HepG2 (cell line): Measurements from ENCODE around the gene CEP135. TPM values are rescaled to one million over a fixed set of nuclear protein-coding genes. Genes with fewer than 3 reads are reported as not detected.
A peak's percentile ranks its signal among the peaks of the same experiment; 100 is the strongest.

ENCODE experiments used
- BCL6 ChIP-seq: IDR thresholded peaks from 2 replicates; pipeline ENCODE4 v1.6.1; 2016; ENCODE audit warnings: missing genetic modification reagents, missing compliant biosample characterization
- FIP1L1 ChIP-seq: fragments of 200-400 bp; formaldehyde crosslinking; IDR thresholded peaks from 2 replicates; pipeline ENCODE4 v1.6.1; 2018; ENCODE audit warnings: low read depth, mild to moderate bottlenecking, low read length, moderate library complexity, borderline replicate concordance; ENCODE audit not compliant: insufficient read depth
- GABPB1 ChIP-seq: IDR thresholded peaks from 2 replicates; pipeline ENCODE4 v1.6.1; 2016; ENCODE audit warnings: mild to moderate bottlenecking, missing genetic modification reagents, moderate library complexity, missing compliant biosample characterization
- HES4 ChIP-seq: sonication (generic); formaldehyde crosslinking; IDR thresholded peaks from 2 replicates; pipeline ENCODE4 v1.9.0; 2021; ENCODE audit warnings: mild to moderate bottlenecking, missing genetic modification reagents, borderline replicate concordance
- HOXD1 ChIP-seq: sonication (generic); formaldehyde crosslinking; IDR thresholded peaks from 2 replicates; pipeline ENCODE4 v1.5.0; 2020; ENCODE audit warnings: missing genetic modification reagents
- IRX3 ChIP-seq: sonication (generic); formaldehyde crosslinking; IDR thresholded peaks from 2 replicates; pipeline ENCODE4 v1.8.1; 2023; ENCODE audit warnings: mild to moderate bottlenecking, low read depth, missing genetic modification reagents, borderline replicate concordance
- NR2C2 ChIP-seq: sonication (generic); formaldehyde crosslinking; IDR thresholded peaks from 2 replicates; pipeline ENCODE4 v1.4.0; 2020; ENCODE audit warnings: missing genetic modification reagents, mild to moderate bottlenecking, moderate library complexity, borderline replicate concordance
- PLRG1 ChIP-seq: fragments of 450-650 bp; conservative IDR thresholded peaks from 2 replicates; pipeline ENCODE4 v1.6.1; 2016
- PRMT3 ChIP-seq: sonication (generic); formaldehyde crosslinking; IDR thresholded peaks from 2 replicates; pipeline ENCODE4 v1.8.1; 2022; ENCODE audit warnings: low read depth, mild to moderate bottlenecking, moderate library complexity, missing genetic modification reagents, borderline replicate concordance
- RBAK ChIP-seq: sonication (generic); formaldehyde crosslinking; IDR thresholded peaks from 2 replicates; pipeline ENCODE4 v1.5.1; 2020; ENCODE audit warnings: mild to moderate bottlenecking, missing genetic modification reagents
- RFX1 ChIP-seq: fragments of 450-650 bp; IDR thresholded peaks from 2 replicates; pipeline ENCODE4 v1.6.1; 2017
- SETDB1 ChIP-seq: sonication (generic); formaldehyde crosslinking; IDR thresholded peaks from 2 replicates; pipeline ENCODE4 v1.5.1; 2020; ENCODE audit warnings: missing genetic modification reagents, mild to moderate bottlenecking, borderline replicate concordance
- SIN3A ChIP-seq: IDR thresholded peaks from 2 replicates; pipeline ENCODE4 v1.6.1; 2011; ENCODE audit warnings: low read depth, mild to moderate bottlenecking, control low read depth, low read length, borderline replicate concordance
- ZFP90 ChIP-seq: sonication (generic); formaldehyde crosslinking; IDR thresholded peaks from 2 replicates; pipeline ENCODE4 v1.8.0; 2022; ENCODE audit warnings: missing genetic modification reagents, mild to moderate bottlenecking, inconsistent platforms, borderline replicate concordance
- ZKSCAN8 ChIP-seq: IDR thresholded peaks from 2 replicates; pipeline ENCODE4 v1.6.1; 2016; ENCODE audit warnings: borderline replicate concordance, missing genetic modification reagents, missing compliant biosample characterization
- ZNF234 ChIP-seq: sonication (generic); formaldehyde crosslinking; conservative IDR thresholded peaks from 2 replicates; pipeline ENCODE4 v1.5.1; 2020; ENCODE audit warnings: mild to moderate bottlenecking, missing genetic modification reagents
- ZNF564 ChIP-seq: sonication (generic); formaldehyde crosslinking; IDR thresholded peaks from 2 replicates; pipeline ENCODE4 v1.8.1; 2023; ENCODE audit warnings: mild to moderate bottlenecking, missing genetic modification reagents
- ZNF589 ChIP-seq: sonication (generic); formaldehyde crosslinking; conservative IDR thresholded peaks from 2 replicates; pipeline ENCODE4 v1.8.0; 2022; ENCODE audit warnings: mild to moderate bottlenecking, moderate library complexity, missing genetic modification reagents
- ZNF598 ChIP-seq: sonication (generic); formaldehyde crosslinking; IDR thresholded peaks from 2 replicates; pipeline ENCODE4 v1.5.1; 2020; ENCODE audit warnings: mild to moderate bottlenecking, missing genetic modification reagents, borderline replicate concordance
- ZNF672 ChIP-seq: sonication (generic); formaldehyde crosslinking; IDR thresholded peaks from 2 replicates; pipeline ENCODE4 v1.8.1; 2022; ENCODE audit warnings: missing genetic modification reagents
- polyA plus RNA-seq, 8 experiments: library from polyadenylated mRNA; depleted of rRNA in 3 of 8; stranded (reverse) in 7 of 8; unstranded in 1 of 8; fragments of >200 nt; fragmentation: Illumina TruSeq in 4 of 8; extraction: Trizol in 4 of 8; gene quantifications; 2 replicates each; pipeline versions ENCODE4 v1.2.1 to v1.2.3, GENCODE V29; 2011 to 2016; ENCODE audit warnings: low read depth in 4 of 8, missing spikeins in 1 of 8, mixed read lengths in 1 of 8; ENCODE audit not compliant: insufficient read depth in 1 of 8
- total RNA-seq, 5 experiments: library from RNA; depleted of rRNA; stranded (reverse); fragments of >200 nt; fragmentation: Illumina TruSeq; extraction: Trizol; gene quantifications; 2 replicates each; pipeline ENCODE4 v1.2.3, GENCODE V29; 2016; ENCODE audit warnings: low read depth in 1 of 5
- TF ChIP-seq, protein P1 (sequence below): sonication (generic); formaldehyde crosslinking; IDR thresholded peaks from 2 replicates; pipeline ENCODE4 v1.4.0; 2020; ENCODE audit warnings: missing genetic modification reagents, mild to moderate bottlenecking, borderline replicate concordance
- TF ChIP-seq, protein P2 (sequence below): IDR thresholded peaks from 2 replicates; pipeline ENCODE4 v1.6.1; 2016; ENCODE audit warnings: missing biosample characterization, missing genetic modification reagents, low read depth
- TF ChIP-seq, protein P3 (sequence below): IDR thresholded peaks from 2 replicates; pipeline ENCODE4 v1.6.1; 2016; ENCODE audit warnings: missing compliant biosample characterization, missing genetic modification reagents, borderline replicate concordance
- TF ChIP-seq, protein P4 (sequence below): sonication (generic); formaldehyde crosslinking; IDR thresholded peaks from 2 replicates; pipeline ENCODE4 v1.5.0; 2020; ENCODE audit warnings: missing genetic modification reagents, mild to moderate bottlenecking, borderline replicate concordance

The CEP135 gene
- total and polyA plus RNA-seq, 2 of the 13 experiments (the other 11 are each of a cell fraction or from before 2014, with no cell fraction given), result 1.7 to 8.8 TPM

DNA sequence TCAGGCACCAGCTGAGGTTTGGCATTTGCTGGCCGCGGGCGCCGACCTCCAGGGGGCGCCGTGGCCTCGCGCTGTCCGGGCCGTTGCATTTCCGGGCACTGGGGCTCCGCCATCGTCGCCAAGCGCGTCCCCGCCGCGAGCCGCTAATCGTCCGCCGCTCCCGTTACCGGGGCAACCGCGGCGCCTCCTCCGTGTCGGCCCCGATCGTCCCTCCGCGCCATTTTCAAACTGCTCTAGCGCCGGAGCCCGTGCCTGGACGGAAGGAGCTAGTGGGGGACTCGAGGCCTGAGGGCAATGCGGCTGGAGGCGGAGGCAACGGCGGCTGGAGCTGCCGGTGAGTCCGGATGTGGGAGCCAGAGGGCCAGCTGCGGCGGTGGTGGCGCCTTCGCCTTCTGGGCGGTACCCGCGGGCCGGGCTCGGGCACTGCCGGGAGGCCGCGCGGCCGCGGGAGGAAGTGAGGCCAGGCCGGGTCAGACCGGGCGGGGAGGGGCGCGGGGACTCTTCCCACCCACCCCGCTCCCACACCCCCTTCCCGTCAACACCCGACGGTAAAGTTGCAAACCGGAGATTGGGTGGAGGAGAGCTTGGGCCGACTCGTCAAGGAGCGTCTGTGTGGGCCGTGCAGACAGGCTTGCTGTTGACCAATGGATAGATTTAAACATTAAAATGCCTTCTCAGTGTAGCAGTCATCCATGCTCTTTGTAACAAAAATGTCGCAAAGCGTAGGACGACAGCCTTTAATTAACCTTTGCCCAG, at the start of gene CEP135 (continued):
- TF ChIP-seq IRX3 (peak; percentile 57; the same call in 1 of the 2 replicates), ZNF589 (CRISPR knock-in tag) (peak; percentile 92), HOXD1 (CRISPR knock-in tag) (peak; percentile 94), FIP1L1 (no peak), ZNF598 (peak; percentile 97; the same call in 1 of the 2 replicates), PLRG1 (no peak), NR2C2 (CRISPR knock-in tag) (peak; percentile 76), BCL6 (CRISPR knock-in tag) (no peak), PRMT3 (CRISPR knock-in tag) (no peak; the same call in 1 of the 2 replicates), RBAK (peak; percentile 95), GABPB1 (peak; percentile 93), ZNF564 (peak; percentile 87), SETDB1 (no peak), ZKSCAN8 (CRISPR knock-in tag) (no peak), HES4 (CRISPR knock-in tag) (no peak; the same call in 1 of the 2 replicates), SIN3A (peak; percentile 97; the same call in 1 of the 2 replicates), ZFP90 (CRISPR knock-in tag) (peak; percentile 84; the same call in 1 of the 2 replicates), ZNF672 (CRISPR knock-in tag) (0 out of 2 replicates have a peak, but pooled peaks have one; percentile 34), ZNF234 (CRISPR knock-in tag) (no peak), RFX1 (peak; percentile 93)
- TF ChIP-seq, protein P1, sequence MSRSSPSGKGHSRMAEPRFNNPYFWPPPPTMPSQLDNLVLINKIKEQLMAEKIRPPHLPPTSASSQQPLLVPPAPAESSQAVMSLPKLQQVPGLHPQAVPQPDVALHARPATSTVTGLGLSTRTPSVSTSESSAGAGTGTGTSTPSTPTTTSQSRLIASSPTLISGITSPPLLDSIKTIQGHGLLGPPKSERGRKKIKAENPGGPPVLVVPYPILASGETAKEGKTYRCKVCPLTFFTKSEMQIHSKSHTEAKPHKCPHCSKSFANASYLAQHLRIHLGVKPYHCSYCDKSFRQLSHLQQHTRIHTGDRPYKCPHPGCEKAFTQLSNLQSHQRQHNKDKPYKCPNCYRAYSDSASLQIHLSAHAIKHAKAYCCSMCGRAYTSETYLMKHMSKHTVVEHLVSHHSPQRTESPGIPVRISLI (CRISPR knock-in tag), result no peak
- TF ChIP-seq, protein P2, sequence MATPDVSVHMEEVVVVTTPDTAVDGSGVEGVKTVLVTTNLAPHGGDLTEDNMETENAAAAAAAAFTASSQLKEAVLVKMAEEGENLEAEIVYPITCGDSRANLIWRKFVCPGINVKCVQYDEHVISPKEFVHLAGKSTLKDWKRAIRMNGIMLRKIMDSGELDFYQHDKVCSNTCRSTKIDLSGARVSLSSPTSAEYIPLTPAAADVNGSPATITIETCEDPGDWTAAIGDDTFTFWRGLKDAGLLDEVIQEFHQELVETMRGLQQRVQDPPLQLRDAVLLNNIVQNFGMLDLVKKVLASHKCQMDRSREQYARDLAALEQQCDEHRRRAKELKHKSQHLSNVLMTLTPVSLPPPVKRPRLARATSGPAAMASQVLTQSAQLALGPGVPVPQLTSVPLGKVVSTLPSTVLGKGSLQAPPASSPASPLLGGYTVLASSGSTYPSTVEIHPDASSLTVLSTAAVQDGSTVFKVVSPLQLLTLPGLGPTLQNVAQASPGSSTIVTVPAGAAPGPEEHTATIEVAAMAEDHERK (CRISPR knock-in tag), result no peak
- TF ChIP-seq, protein P3, sequence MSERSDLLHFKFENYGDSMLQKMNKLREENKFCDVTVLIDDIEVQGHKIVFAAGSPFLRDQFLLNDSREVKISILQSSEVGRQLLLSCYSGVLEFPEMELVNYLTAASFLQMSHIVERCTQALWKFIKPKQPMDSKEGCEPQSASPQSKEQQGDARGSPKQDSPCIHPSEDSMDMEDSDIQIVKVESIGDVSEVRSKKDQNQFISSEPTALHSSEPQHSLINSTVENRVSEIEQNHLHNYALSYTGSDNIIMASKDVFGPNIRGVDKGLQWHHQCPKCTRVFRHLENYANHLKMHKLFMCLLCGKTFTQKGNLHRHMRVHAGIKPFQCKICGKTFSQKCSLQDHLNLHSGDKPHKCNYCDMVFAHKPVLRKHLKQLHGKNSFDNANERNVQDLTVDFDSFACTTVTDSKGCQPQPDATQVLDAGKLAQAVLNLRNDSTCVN (CRISPR knock-in tag), result 0 out of 2 replicates have a peak, but pooled peaks have one; percentile 36
- TF ChIP-seq, protein P4, sequence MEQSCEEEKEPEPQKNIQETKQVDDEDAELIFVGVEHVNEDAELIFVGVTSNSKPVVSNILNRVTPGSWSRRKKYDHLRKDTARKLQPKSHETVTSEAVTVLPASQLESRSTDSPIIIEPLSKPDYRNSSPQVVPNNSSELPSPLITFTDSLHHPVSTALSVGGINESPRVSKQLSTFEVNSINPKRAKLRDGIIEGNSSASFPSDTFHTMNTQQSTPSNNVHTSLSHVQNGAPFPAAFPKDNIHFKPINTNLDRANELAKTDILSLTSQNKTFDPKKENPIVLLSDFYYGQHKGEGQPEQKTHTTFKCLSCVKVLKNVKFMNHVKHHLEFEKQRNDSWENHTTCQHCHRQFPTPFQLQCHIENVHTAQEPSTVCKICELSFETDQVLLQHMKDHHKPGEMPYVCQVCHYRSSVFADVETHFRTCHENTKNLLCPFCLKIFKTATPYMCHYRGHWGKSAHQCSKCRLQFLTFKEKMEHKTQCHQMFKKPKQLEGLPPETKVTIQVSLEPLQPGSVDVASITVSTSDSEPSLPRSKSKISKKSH, result peak; percentile 83; the same call in 1 of the 2 replicates
